Measurements from ENCODE around the gene KCNJ6.

The KCNJ6 gene

DNA sequence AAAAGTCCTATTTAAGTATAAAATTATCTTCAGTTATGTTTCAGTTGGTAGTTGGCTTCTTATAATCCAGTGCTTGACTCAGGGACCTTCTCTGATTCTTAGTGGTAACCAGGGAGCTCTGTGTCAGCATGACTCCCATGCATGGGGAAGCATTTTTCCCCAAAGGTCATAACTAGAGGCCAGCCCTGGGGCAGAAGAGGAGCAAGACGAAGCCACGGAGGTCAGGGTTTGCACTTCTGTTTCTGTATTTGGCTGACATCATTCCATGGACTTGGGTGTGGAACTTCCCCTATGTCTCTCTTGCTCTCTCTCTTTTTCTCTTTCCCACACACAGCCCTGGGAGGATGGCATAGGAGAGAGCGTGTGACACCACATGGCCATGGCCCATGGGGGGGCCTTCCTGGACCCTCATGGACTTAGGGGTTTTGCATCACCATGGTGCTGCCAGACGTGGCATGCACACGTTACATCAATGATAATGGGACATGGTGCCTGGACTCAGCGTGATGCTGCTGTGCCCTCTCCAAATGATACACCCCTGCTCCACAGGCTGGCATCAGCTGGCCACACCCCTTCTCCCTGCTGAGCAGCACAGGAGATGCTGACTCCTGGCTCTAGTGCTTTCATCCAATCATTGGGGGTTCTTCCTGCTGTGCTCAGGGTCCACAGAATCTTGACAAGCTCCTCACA is 260.5 kb downstream of the KCNJ6 start:
- no peak for TF ChIP-seq CTCF (IDR thresholded peaks at IDR 0.05)

DNA sequence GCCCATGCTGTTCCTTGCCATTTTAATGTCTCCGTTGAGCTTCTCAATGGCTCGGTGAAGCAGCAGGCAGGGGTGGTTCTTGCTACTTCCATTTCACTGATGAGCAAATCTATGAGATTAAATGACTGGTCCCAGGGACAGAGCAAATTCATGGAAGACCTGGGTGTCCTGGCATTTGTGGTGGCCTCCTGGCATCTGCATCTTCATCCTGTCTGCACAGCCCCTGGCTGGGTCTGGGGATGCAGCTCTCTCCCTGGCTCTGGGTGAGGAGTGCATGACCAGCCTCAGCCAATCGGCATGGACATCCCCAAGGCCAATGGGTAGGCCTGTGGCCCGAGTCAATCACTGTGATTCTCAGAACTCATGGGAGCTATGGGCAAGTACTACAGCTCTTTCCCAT is 261.7 kb downstream of the KCNJ6 start:
- no peak for TF ChIP-seq CTCF (IDR thresholded peaks at IDR 0.05)

GRCh38 chr21:37653201-37653600 is 263.1 kb downstream of the KCNJ6 start:
- no peak for TF ChIP-seq CTCF (IDR thresholded peaks at IDR 0.05)

DNA sequence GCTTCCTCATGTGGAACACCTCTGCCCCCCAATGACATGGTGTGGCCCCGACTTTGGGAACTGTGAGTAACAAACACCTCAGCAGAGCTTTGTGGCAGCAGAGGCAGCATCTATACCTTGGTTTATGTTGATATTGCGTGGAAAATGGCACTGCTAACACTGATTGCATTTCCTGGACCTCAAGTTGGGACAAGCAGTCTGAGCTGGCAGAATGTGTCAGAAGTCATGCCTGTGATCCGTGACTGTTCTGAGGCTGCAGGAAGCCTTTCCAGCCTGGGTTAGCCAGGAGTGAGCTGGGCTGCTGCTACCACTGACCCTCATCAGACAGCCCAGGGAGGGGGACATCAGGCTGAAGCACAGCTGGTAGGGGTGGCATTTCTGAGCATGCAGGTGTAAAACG is 268.5 kb downstream of the KCNJ6 start:
- TF ChIP-seq CTCF (IDR thresholded peaks at IDR 0.05) = no peak

GRCh38 chr21:37645848-37646247 is 270.4 kb downstream of the KCNJ6 start:
- TF ChIP-seq CTCF (IDR thresholded peaks at IDR 0.05) = no peak

- no peak for TF ChIP-seq CTCF (IDR thresholded peaks at IDR 0.05)
Observed at GRCh38 chr21:37644636-37645035, 271.6 kb downstream of the KCNJ6 start.

GRCh38 chr21:37642493-37642892 is 273.8 kb downstream of the KCNJ6 start:
- peak; percentile 49 for TF ChIP-seq CTCF (IDR thresholded peaks at IDR 0.05)

DNA sequence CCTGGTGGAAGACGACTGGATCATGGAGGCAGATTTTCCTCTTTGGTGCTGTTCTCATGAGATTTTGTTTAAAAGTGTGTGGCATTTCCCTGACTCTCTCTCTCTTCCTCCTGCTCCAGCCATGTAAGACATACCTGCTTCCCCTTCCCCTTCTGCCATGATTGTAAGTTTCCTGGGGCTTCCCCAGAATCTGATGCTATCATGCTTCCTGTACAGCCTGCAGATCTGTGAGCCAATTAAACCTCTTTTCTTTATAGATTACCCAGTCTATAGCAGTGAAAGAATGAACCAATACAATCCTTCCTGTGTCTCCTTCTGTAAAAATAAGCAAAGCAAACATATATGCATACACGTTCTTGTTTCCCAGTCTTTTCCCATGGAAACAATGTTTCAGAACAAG is 276.5 kb downstream of the KCNJ6 start:
- TF ChIP-seq CTCF (IDR thresholded peaks at IDR 0.05) = no peak

Measured in LNCAP (cell line).